ENCODE results near the gene KCNJ12. TPM values are rescaled to one million over a fixed set of nuclear protein-coding genes. Genes with fewer than 3 reads are reported as not detected.
"Not testable (repeated sequence)": the region's sequence is repeated elsewhere in the genome, so short reads cannot be mapped to it uniquely, and the experiment has no call there.

Gene KCNJ12
- total RNA-seq, 2 donors from 2014 or later, result 0.84 to 2.5 TPM

DNA sequence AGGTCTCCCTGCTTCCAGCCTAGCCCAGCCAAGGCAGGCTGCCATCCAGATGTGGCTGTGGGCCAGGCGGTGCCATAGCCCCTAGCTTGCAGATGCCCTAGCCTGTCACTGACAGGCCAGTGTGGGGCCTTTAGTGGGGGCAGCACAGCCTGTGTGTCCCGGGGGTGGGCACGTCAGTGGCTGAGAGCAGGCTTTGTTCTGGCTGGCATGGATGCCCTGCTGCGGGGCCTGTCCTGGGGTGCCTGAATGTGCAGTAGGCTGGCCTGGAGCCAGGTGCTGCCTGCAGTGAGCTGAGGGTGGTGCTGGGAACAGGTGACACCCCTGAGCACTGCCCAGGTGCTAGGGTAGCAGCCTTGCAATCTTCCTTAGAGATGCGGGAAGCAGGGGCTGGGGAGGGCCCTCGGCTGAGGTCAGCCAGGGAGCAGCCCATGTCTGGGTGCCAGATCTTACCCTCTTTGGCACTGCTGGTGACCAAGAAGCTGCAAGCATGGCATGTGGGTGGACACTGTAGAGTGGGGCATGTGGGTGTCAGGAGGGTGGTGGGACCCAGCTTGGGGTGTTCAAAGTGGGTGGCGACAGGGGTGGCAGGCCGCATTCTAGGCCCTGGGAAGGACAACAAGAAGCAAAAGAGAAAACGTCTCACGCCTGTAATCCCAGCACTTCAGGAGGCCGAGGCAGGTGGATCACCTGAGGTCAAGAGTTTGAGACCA, 37.6 kb downstream of the KCNJ12 start:
- peak; percentile 19 for ATAC-seq
- intact Hi-C loops (cut with DNase I, micrococcal nuclease), result not testable (repeated sequence)
- DNase-seq, result peak in 1 of 2 donors; percentile 24

DNA sequence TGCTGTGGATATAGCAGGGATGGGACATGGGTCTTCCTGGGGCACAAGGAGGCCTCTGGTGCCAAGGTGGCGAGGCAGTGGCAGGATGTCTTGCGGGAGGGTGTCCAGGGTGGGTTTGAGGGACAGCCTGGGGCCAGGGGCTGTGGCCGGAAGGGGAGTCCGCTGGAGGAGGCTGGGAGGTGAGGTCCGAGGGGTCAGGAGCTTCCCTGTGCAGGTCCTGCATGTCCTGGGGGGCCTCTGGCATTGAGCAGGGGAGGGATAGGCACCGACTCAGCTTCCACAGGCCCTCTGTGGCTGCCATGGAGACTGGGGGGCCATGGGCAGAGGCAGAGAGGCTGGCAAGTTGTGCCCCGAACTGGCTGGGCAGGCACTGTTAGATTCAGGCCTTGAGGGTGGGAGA, 38.5 kb downstream of the KCNJ12 start:
- intact Hi-C loops (cut with DNase I, micrococcal nuclease); ATAC-seq: not testable (repeated sequence)
- DNase-seq, result peak in 1 of 2 donors; percentile 26

GRCh38 chr17:21415166-21415990, 39.2 kb downstream of the KCNJ12 start:
- ATAC-seq; intact Hi-C loops (cut with DNase I, micrococcal nuclease): not testable (repeated sequence)
- DNase-seq, result peak in 1 of 2 donors; percentile 17

DNA sequence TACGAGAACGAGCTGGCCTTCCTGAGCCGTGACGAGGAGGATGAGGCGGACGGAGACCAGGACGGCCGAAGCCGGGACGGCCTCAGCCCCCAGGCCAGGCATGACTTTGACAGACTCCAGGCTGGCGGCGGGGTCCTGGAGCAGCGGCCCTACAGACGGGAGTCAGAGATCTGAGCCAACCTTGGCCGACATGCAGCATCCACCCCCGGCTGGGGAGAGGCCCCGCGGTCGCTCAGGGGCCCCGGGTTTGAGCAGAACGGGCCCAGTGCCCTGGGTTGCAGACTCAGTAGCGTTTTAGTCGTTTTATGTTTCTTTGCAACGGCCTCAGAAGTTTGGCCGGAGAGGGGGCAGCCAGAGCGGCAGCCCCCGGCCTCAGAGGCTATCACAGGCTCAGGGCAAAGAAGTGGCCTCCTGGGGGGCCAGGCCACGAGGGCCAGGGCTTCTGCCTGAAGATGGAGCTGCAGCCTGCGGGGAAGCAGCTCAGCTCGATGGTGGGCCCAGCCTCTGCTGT, 40.4 kb downstream of the KCNJ12 start:
- peak in 1 of 2 donors; percentile 20 for DNase-seq
- ATAC-seq; intact Hi-C loops (cut with DNase I, micrococcal nuclease): not testable (repeated sequence)

DNA sequence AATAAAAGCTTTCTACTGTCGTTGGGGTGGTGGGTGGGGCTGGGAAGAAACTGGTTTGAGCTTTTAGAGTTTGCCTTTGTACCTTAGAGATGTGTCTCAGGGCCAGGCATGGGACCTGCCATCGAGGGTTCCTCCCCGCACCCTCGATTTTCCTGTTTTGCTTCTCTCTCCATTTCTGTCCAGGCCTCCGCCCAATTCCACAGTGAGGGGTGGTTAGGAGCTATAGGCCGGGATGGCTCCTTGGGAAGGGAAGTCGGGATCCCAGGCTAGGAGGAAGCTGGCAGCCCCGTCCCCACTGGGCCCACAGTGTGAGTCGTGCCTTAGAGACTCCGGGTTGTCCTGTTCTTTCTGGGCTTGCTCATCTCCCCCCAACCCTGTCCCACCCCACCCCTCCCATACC, 41.2 kb downstream of the KCNJ12 start:
- intact Hi-C loops (cut with DNase I, micrococcal nuclease), result not testable (repeated sequence)
- peak; percentile 53 to 65 for DNase-seq
- ATAC-seq, result peak; percentile 73

GRCh38 chr17:21417921-21418320, 41.8 kb downstream of the KCNJ12 start:
- intact Hi-C loops (cut with DNase I, micrococcal nuclease), result no loop called here
- DNase-seq (no peak), ATAC-seq (no peak)

DNA sequence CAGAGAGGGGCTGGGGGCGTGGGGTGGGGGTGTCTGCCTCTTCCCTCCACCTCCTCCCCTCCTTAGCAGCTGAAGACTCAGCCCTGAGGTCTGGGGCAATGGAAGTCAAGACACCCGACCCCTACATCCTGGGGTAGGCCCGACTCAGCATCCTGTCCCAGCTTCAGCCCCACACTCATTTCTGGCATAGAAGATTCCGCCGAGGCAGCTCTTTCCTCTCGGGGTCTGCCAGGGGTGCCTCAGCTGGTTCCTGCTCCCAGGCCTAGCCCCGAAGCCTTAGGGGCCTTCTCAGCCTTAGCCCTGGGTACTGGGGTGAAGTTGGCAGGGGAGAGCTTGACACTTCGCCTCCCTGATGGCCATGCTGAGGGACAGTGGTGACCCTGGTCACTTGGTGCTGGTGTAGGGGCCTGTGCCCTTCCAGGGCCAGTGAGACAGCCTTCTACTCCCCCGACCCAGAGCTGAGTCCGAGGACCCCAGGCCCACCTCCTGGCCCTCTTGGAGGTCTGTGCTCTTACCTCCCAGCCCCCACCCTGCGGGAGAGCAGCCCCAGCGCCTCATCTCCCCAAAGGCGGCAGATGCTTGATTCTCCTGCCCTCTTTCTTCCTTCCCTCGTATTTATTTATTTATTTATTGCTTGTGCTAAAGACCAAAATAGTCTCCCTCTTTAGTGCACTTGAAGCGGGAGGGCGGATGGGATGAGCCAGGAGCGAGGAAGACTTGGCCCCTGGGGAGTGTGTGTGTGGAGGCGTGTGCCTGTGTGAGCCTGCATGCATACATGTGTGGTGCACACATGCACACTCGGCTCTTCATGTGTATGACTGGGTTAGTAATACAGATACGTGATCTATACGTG, 42.5 kb downstream of the KCNJ12 start:
- intact Hi-C loops (cut with DNase I, micrococcal nuclease), result no loop called here
- DNase-seq (no peak), ATAC-seq (no peak)

DNA sequence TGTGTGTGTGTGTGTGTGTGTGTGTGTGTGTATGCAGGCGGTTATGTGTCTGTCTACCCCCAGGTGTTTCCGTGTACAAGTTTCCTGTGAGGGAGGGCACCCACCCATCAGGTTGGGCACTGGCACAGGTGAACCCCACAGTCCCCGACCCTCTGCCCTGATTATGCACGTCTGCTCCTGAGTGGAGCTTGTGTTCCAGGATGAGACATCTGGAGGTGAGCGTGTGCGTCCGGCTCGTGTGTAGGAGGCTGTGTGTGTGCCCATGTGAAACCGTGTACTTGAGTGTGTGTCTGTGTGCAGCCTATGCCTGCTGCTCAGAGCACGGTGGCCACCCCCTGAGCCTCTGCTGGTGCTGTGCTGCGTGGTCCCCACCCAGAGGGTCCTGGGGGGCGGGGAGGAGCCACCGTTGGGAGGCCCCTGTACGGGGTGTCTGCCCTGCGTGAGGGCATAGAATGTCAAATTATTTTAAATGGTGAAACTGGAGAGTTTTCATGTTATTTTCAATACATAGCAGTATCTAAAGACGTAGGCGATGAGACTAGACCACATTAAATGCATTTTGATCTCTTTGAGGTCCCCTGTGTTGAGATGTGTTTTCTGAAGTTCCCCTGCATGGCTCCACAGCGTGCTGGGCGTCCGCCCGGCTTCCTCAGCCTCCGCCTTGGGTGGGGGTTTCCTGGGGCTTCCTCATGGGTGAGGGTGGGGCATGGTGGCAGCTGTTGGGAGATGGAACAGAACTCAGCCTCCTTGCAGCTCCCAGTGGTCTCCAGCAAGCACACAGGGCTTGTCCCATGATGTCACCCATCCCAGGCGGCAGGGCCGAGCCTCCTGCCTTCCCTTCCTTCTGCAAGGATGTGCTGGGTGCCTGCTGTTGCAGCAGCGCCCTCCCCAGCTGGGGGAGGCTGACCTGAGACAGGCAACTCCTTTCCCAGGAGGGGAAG, 43.4 kb downstream of the KCNJ12 start:
- DNase-seq (no peak), ATAC-seq (no peak)
- intact Hi-C loops (cut with DNase I, micrococcal nuclease), result no loop called here

- intact Hi-C loops (cut with DNase I, micrococcal nuclease); DNase-seq; ATAC-seq: not testable (repeated sequence)
These were observed 44.4 kb downstream of the KCNJ12 start for GRCh38 chr17:21420503-21421090.

GRCh38 chr17:21421421-21422310, 45.5 kb downstream of the KCNJ12 start:
- peak; percentile 59 for ATAC-seq
- not testable (repeated sequence) for DNase-seq

DNA sequence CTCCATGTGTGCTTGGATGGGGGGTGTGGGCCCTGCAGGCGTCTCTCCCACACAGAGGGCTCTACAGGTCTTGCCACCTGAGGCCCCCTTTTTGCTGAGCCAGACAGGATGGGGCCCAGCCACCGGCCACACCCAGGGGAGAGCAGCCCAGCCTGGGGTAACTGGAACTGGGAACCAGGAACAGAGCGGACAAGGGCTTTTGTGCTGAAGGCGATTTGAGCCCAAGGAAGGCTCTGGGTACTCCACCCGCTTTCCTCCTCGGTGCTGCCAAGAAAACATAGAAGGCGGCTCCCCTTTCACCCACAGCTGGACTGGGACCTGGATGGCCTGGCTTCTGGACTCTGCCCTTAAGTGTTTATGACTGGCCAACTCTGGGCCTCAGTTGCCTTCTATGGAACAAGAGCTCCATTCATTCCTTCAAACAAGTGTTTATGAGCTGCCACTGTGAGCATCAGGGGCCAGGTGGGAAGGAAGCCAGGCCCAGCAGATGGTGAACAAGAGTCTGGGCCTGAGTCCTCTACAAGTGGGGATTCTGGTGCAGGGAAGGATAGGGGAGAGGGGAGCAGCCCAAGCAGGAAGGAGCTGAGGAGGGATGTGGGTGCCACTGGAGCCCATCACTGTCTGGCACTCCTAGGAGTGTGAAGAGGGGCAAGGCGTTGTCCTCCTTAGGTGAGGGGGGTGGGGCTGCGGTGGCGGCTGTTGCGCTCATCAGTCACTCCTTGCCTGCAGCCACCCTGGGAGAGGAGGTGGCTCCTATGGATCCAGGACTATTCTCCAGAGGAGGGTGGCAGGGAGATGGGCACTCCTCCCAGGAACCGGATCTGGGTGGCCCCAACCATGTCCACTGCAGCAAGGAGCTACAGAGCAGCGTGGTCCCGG, 46.4 kb downstream of the KCNJ12 start:
- DNase-seq; intact Hi-C loops (cut with DNase I, micrococcal nuclease): not testable (repeated sequence)
- ATAC-seq, result peak; percentile 68

More at GRCh38 chr17:21421421-21422310, 45.5 kb downstream of the KCNJ12 start:
- intact Hi-C loops (cut with DNase I, micrococcal nuclease), result not testable (repeated sequence)

DNA sequence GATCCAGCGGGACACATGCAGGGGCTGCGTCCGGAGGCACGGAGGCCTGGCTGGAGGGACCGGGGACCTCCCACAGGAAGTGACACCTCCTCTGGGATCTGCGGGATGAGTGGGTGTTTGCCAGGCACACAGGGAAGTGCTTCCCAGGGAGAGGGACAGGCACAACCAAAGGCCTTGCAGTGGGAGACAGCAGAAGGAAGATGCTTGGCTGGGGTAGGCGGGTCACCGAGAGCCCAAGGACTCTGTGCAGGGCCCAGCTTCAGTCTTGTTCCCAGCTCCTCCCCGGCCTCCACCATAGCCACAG, 47.0 kb downstream of the KCNJ12 start:
- DNase-seq; intact Hi-C loops (cut with DNase I, micrococcal nuclease); ATAC-seq: not testable (repeated sequence)

DNA sequence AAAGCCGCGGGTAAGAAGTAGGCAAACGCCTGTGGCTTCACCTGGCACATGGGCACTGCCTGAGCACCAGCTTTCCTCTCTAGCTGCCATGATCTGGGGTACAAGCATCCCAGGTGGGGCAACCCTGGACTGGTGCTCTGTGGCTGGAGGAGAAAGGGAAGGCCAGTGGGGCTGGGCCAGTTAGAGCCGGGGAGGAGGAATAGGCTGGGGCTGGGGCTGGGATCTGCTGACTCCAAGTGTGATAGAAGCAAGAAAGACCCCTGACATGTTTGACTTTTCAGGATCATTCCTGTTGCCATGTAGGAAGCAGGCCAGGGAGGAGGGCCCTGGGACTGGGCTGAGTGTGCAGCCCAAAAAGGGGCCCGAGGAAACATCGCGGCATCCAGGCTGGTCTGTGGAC, 48.5 kb downstream of the KCNJ12 start:
- ATAC-seq; intact Hi-C loops (cut with DNase I, micrococcal nuclease); DNase-seq: not testable (repeated sequence)

DNA sequence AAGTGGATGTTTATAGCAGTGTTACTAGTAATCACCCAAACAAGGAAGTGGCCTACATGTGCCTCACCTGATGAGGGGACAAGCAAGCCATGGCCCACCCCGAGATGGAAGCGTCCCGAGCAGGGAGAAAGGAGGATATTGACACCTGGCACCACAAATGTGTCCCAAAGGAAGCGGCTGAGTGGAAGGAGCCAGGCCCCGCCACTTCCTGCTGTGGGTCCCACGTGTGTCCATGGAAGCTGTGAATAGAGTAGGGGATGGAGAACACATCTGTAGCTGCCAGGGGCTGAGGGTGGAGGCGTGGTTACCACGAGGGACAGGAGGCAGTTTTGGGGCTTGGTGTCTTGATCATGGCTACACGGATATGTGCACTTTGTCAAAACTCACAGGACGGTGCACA, 49.2 kb downstream of the KCNJ12 start:
- intact Hi-C loops (cut with DNase I, micrococcal nuclease), result no loop called here
- no peak for ATAC-seq
- DNase-seq, result no peak

GRCh38 chr17:21425736-21426135, 49.6 kb downstream of the KCNJ12 start:
- DNase-seq (no peak), ATAC-seq (no peak)
- intact Hi-C loops (cut with DNase I, micrococcal nuclease), result no loop called here

DNA sequence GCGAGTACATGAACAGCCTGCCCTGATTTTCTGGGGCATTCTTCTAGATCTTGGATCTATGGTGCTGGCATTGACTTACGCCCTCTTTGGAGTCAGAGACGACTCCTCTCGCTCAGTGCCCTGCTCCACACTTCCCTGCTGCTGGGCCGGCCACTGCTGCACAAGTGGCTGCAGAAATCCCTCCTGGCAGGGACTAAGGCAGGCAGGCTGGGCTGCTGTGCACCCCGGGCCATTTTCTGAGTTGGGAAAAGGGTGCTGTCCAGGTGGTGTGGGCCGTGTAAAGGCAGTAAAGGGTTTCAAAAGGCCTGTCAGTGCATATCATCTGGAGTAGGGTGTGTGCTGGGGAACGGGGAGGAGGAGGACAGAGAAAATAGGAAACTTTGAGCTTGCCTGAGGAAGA, 50.1 kb downstream of the KCNJ12 start:
- ATAC-seq; intact Hi-C loops (cut with DNase I, micrococcal nuclease); DNase-seq: not testable (repeated sequence)
